Parathyroid adenoma (tissue), 2 donors: ENCODE results near the gene PDE6B.

ENCODE experiments used
- H2AFZ ChIP-seq: fragments of 300-600 bp; sonication (generic); one replicate; pipeline ENCODE4 v1.7.0; 2017; ENCODE audit warnings: antibody characterized with exemption, mild to moderate bottlenecking
- H3K27ac ChIP-seq: fragments of 300-600 bp; sonication (generic); one replicate; pipeline ENCODE4 v1.7.0; 2017
- H3K27me3 ChIP-seq: fragments of 300-600 bp; sonication (generic); one replicate; pipeline ENCODE4 v1.7.0; 2017; ENCODE audit warnings: low read length; ENCODE audit not compliant: control insufficient read depth, insufficient read depth
- H3K36me3 ChIP-seq: fragments of 300-600 bp; sonication (generic); one replicate; pipeline ENCODE4 v1.7.0; 2017; ENCODE audit warnings: low read length; ENCODE audit not compliant: control insufficient read depth, insufficient read depth
- H3K4me1 ChIP-seq: fragments of 300-600 bp; sonication (generic); one replicate; pipeline ENCODE4 v1.7.0; 2017; ENCODE audit warnings: control low read depth
- H3K4me2 ChIP-seq: fragments of 300-600 bp; sonication (generic); one replicate; pipeline ENCODE4 v1.7.0; 2017; ENCODE audit warnings: low read length
- H3K4me3 ChIP-seq: fragments of 300-600 bp; sonication (generic); one replicate; pipeline ENCODE4 v1.7.0; 2017; ENCODE audit warnings: low read depth, low read length
- H3K79me2 ChIP-seq: fragments of 300-600 bp; sonication (generic); one replicate; pipeline ENCODE4 v1.7.0; 2017; ENCODE audit warnings: control low read depth
- H3K9ac ChIP-seq: fragments of 300-600 bp; sonication (generic); one replicate; pipeline ENCODE4 v1.7.0; 2017; ENCODE audit warnings: mild to moderate bottlenecking
- H3K9me3 ChIP-seq: fragments of 300-600 bp; sonication (generic); one replicate; pipeline ENCODE4 v1.7.0; 2017; ENCODE audit warnings: low read length; ENCODE audit not compliant: control insufficient read depth
- CTCF ChIP-seq: fragments of 300-600 bp; sonication (generic); IDR thresholded peaks from one replicate; pipeline ENCODE4 v1.7.0; 2017; ENCODE audit warnings: antibody characterized with exemption, mild to moderate bottlenecking
- donor health status: primary hyperparathyroidism.

Gene PDE6B

GRCh38 chr4:600850-601515, 24.4 kb upstream of the PDE6B start:
- Histone ChIP-seq H3K4me1 (no peaks in the 10 kb centered on the region), H3K79me2 (no peaks in the 10 kb centered on the region), H3K27me3 (no peaks in the 10 kb centered on the region), H3K4me3 (no peak overlapping the region), H3K9ac (no peak overlapping the region), H3K27ac (no peak overlapping the region), H3K4me2 (no peak overlapping the region), H3K36me3 (no peaks in the 10 kb centered on the region), H3K9me3 (no peaks in the 10 kb centered on the region), H2AFZ (no peak overlapping the region)
- no peak for TF ChIP-seq CTCF

- Histone ChIP-seq H3K4me2 (no peak overlapping the region), H2AFZ (no peak overlapping the region), H3K79me2 (no peaks in the 10 kb centered on the region), H3K4me3 (no peak overlapping the region), H3K36me3 (no peaks in the 10 kb centered on the region), H3K27ac (no peak overlapping the region), H3K9me3 (no peaks in the 10 kb centered on the region), H3K27me3 (no peaks in the 10 kb centered on the region), H3K9ac (no peak overlapping the region), H3K4me1 (no peaks in the 10 kb centered on the region)
- TF ChIP-seq CTCF = no peak
Measured at GRCh38 chr4:601612-602558, 23.5 kb upstream of the PDE6B start.

GRCh38 chr4:602559-602942, 22.8 kb upstream of the PDE6B start:
- Histone ChIP-seq H3K4me2 (no peak overlapping the region), H3K27me3 (no peaks in the 10 kb centered on the region), H3K27ac (no peak overlapping the region), H3K4me1 (no peaks in the 10 kb centered on the region), H3K79me2 (no peaks in the 10 kb centered on the region), H3K4me3 (no peak overlapping the region), H3K36me3 (no peaks in the 10 kb centered on the region), H2AFZ (no peak overlapping the region), H3K9ac (no peak overlapping the region), H3K9me3 (no peaks in the 10 kb centered on the region)
- TF ChIP-seq CTCF = no peak

- Histone ChIP-seq H3K27ac (no peak overlapping the region), H3K9ac (no peak overlapping the region), H3K79me2 (no peaks in the 10 kb centered on the region), H3K27me3 (no peaks in the 10 kb centered on the region), H3K4me2 (no peak overlapping the region), H3K9me3 (no peaks in the 10 kb centered on the region), H3K4me1 (no peaks in the 10 kb centered on the region), H2AFZ (no peak overlapping the region), H3K4me3 (no peak overlapping the region), H3K36me3 (no peaks in the 10 kb centered on the region)
- TF ChIP-seq CTCF = no peak
Measured at GRCh38 chr4:604131-604530, 21.2 kb upstream of the PDE6B start.
